Measurements from ENCODE around the gene CLIP3.

- TF ChIP-seq ZC3H4 (CRISPR knock-in tag; IDR thresholded peaks at IDR 0.05; ENCODE audit: borderline replicate concordance) (no peak), ZNF175 (CRISPR knock-in tag; IDR thresholded peaks at IDR 0.05; ENCODE audit: low read depth) (no peak), EP300 (IDR thresholded peaks at IDR 0.05; ENCODE audit: low read length) (no peak)
- TF ChIP-seq, protein P1, sequence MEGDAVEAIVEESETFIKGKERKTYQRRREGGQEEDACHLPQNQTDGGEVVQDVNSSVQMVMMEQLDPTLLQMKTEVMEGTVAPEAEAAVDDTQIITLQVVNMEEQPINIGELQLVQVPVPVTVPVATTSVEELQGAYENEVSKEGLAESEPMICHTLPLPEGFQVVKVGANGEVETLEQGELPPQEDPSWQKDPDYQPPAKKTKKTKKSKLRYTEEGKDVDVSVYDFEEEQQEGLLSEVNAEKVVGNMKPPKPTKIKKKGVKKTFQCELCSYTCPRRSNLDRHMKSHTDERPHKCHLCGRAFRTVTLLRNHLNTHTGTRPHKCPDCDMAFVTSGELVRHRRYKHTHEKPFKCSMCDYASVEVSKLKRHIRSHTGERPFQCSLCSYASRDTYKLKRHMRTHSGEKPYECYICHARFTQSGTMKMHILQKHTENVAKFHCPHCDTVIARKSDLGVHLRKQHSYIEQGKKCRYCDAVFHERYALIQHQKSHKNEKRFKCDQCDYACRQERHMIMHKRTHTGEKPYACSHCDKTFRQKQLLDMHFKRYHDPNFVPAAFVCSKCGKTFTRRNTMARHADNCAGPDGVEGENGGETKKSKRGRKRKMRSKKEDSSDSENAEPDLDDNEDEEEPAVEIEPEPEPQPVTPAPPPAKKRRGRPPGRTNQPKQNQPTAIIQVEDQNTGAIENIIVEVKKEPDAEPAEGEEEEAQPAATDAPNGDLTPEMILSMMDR (IDR thresholded peaks at IDR 0.05 in 2 of 3, conservative IDR thresholded peaks at IDR 0.05 in 1 of 3; ENCODE audit: insufficient read depth in 2 of 3, low read depth in 1 of 3, low read length in 3 of 3) = no peak
Measured at GRCh38 chr19:36064826-36065225, 32.2 kb upstream of the CLIP3 start.

Measured in K562 (cell line).